Fibroblast of skin of right quadriceps (primary cell): Measurements from ENCODE around the gene CCT2.
A peak's percentile ranks its signal among the peaks of the same experiment; 100 is the strongest.

Experiments
- DNase-seq: peaks from one replicate; pipeline ENCODE4 v3.0.0-alpha.2; 2013

The CCT2 gene

GRCh38 chr12:69585189-69586062, at the start of gene CCT2:
Gene CCT2 (plus strand): TSS chr12:69585459. CDS start chr12:69585522, 63 bp downstream.
- peak; percentile 95 for DNase-seq

- peak; percentile 83 for DNase-seq
These were observed 44.3 kb upstream of the CCT2 start for GRCh38 chr12:69540987-69541386.

- no peak for DNase-seq
These were observed 41.2 kb upstream of the CCT2 start for GRCh38 chr12:69544087-69544486.

- no peak for DNase-seq
These were observed 40.2 kb upstream of the CCT2 start for GRCh38 chr12:69545081-69545480.

GRCh38 chr12:69546693-69547438, 38.4 kb upstream of the CCT2 start:
- DNase-seq, result no peak

GRCh38 chr12:69548687-69549086, 36.6 kb upstream of the CCT2 start:
- no peak for DNase-seq

GRCh38 chr12:69550569-69551350, 34.5 kb upstream of the CCT2 start:
- no peak for DNase-seq

- peak; percentile 65 for DNase-seq
These were observed 31.5 kb upstream of the CCT2 start for GRCh38 chr12:69553628-69554248.

GRCh38 chr12:69555461-69555860, 29.8 kb upstream of the CCT2 start:
- peak; percentile 99 for DNase-seq

GRCh38 chr12:69556383-69556782, 28.9 kb upstream of the CCT2 start:
- no peak for DNase-seq

GRCh38 chr12:69563166-69563762, 22.0 kb upstream of the CCT2 start:
- no peak for DNase-seq

GRCh38 chr12:69566603-69567002, 18.7 kb upstream of the CCT2 start:
- no peak for DNase-seq

GRCh38 chr12:69569236-69569635, 16.0 kb upstream of the CCT2 start:
- peak; percentile 63 for DNase-seq

GRCh38 chr12:69570000-69570516, 15.2 kb upstream of the CCT2 start:
- DNase-seq, result peak; percentile 82

- DNase-seq, result peak; percentile 55
These were observed 14.5 kb upstream of the CCT2 start for GRCh38 chr12:69570545-69571399.

- DNase-seq, result peak; percentile 21
These were observed 9.9 kb upstream of the CCT2 start for GRCh38 chr12:69575346-69575745.

- DNase-seq, result no peak
These were observed 7.0 kb upstream of the CCT2 start for GRCh38 chr12:69578283-69578682.

GRCh38 chr12:69579029-69579428, 6.2 kb upstream of the CCT2 start:
- DNase-seq, result no peak

GRCh38 chr12:69580074-69580473, 5.2 kb upstream of the CCT2 start:
- no peak for DNase-seq

- DNase-seq, result no peak
These were observed 2.1 kb upstream of the CCT2 start for GRCh38 chr12:69583203-69583602.

GRCh38 chr12:69588527-69588926, 3.3 kb downstream of the CCT2 start:
- DNase-seq, result no peak
